ENCODE measurements around the gene CNOT1.
A peak's percentile ranks its signal among the peaks of the same experiment; 100 is the strongest.

The CNOT1 gene

DNA sequence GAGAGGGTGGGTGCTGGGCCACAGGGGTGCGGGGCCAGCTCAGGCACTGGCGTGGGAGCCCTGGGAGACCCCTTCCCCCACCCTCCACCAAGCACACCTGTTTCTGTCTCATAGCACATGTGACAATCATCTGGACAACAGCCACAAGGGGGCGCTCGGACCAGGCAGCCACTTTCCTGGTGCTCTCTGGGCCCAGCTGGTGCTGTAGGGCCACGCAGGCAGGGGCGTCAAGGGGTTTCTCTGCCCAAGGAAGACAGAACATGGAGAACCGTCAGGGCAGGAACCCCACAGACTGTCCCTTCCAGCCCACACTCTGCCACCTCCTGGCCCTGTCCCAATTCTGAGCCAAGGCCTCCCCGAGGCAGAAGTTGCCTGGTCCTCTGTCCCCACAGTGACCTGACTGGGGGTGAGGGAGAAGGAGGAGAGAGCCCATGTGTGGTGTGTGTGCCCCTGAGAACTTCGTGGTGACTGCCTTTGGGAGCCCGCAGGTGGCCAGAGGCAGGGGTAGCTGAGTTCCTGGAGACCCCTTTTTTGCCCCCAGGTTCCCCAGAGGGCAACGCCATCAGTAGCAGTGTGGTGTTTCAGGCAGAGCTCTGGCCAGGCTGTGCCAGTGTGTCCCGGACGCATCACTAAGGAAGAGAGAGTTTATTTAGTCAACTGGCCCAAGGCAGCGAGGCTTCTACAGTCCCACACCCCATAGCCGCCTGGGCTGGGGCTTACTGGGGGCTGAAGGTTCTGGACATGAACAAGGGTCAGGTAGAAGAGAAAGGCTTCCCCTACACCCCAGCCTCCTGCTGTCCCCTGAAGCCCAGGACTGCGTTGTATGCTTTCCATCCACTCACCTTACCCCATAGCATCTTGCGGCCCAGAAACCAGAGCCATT is 117.5 kb downstream of the CNOT1 start:
- Histone ChIP-seq H4K20me1 (ENCODE audit: insufficient read depth, low read length) (peaks cover 12% of the 10 kb centered on the region), H2AFZ (ENCODE audit: low read depth, low read length) (no peak overlapping the region), H3K36me3 (replicated peaks; ENCODE audit: low read depth, low read length) (peaks cover 11% of the 10 kb centered on the region), H3K4me3 (ENCODE audit: low read length) (no peak overlapping the region), H3K79me2 (ENCODE audit: low read length) (peaks cover 26% of the 10 kb centered on the region), H3K27ac (ENCODE audit: low read length) (no peak overlapping the region), H3K4me2 (ENCODE audit: low read length) (no peak overlapping the region), H3K4me1 (ENCODE audit: low read length) (peaks cover 12% of the 10 kb centered on the region), H3K27me3 (ENCODE audit: low read depth, low read length) (no peaks in the 10 kb centered on the region), H3K9me3 (ENCODE audit: insufficient read depth, low read length) (no peaks in the 10 kb centered on the region), H3K9ac (ENCODE audit: low read length) (no peak overlapping the region)
- TF ChIP-seq, protein P1, sequence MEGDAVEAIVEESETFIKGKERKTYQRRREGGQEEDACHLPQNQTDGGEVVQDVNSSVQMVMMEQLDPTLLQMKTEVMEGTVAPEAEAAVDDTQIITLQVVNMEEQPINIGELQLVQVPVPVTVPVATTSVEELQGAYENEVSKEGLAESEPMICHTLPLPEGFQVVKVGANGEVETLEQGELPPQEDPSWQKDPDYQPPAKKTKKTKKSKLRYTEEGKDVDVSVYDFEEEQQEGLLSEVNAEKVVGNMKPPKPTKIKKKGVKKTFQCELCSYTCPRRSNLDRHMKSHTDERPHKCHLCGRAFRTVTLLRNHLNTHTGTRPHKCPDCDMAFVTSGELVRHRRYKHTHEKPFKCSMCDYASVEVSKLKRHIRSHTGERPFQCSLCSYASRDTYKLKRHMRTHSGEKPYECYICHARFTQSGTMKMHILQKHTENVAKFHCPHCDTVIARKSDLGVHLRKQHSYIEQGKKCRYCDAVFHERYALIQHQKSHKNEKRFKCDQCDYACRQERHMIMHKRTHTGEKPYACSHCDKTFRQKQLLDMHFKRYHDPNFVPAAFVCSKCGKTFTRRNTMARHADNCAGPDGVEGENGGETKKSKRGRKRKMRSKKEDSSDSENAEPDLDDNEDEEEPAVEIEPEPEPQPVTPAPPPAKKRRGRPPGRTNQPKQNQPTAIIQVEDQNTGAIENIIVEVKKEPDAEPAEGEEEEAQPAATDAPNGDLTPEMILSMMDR (IDR thresholded peaks at IDR 0.05; ENCODE audit: low read depth, low read length), result peak; percentile 84
- no peak for TF ChIP-seq EZH2phosphoT487 (IDR thresholded peaks at IDR 0.05; ENCODE audit: low read depth)

- H2AFZ ChIP-seq (ENCODE audit: low read depth, low read length), result no peak overlapping the region
- H3K4me2 ChIP-seq (ENCODE audit: low read length), result no peak overlapping the region
- no peak overlapping the region for H3K27ac ChIP-seq (ENCODE audit: low read length)
- no peaks in the 10 kb centered on the region for H3K36me3 ChIP-seq (replicated peaks; ENCODE audit: low read depth, low read length)
- no peak overlapping the region for H3K9ac ChIP-seq (ENCODE audit: low read length)
- no peaks in the 10 kb centered on the region for H3K4me1 ChIP-seq (ENCODE audit: low read length)
- no peaks in the 10 kb centered on the region for H3K9me3 ChIP-seq (ENCODE audit: insufficient read depth, low read length)
- H3K27me3 ChIP-seq (ENCODE audit: low read depth, low read length), result no peaks in the 10 kb centered on the region
- peaks cover 15% of the 10 kb centered on the region for H3K79me2 ChIP-seq (ENCODE audit: low read length)
- no peak for TF ChIP-seq EZH2phosphoT487 (IDR thresholded peaks at IDR 0.05; ENCODE audit: low read depth)
- TF ChIP-seq, protein P1 (IDR thresholded peaks at IDR 0.05; ENCODE audit: low read depth, low read length), result no peak
- H3K4me3 ChIP-seq (ENCODE audit: low read length), result no peak overlapping the region
- H4K20me1 ChIP-seq (ENCODE audit: insufficient read depth, low read length), result no peaks in the 10 kb centered on the region
These were observed 118.6 kb downstream of the CNOT1 start for GRCh38 chr16:58510776-58511628.

- TF ChIP-seq, protein P1 (IDR thresholded peaks at IDR 0.05; ENCODE audit: low read depth, low read length), result no peak
- no peak for TF ChIP-seq EZH2phosphoT487 (IDR thresholded peaks at IDR 0.05; ENCODE audit: low read depth)
- Histone ChIP-seq H3K4me3 (ENCODE audit: low read length) (no peak overlapping the region), H3K79me2 (ENCODE audit: low read length) (peaks cover 11% of the 10 kb centered on the region), H3K4me2 (ENCODE audit: low read length) (no peak overlapping the region), H3K27ac (ENCODE audit: low read length) (no peak overlapping the region), H2AFZ (ENCODE audit: low read depth, low read length) (no peak overlapping the region), H3K27me3 (ENCODE audit: low read depth, low read length) (no peaks in the 10 kb centered on the region), H3K9me3 (ENCODE audit: insufficient read depth, low read length) (no peaks in the 10 kb centered on the region), H3K36me3 (replicated peaks; ENCODE audit: low read depth, low read length) (no peaks in the 10 kb centered on the region), H4K20me1 (ENCODE audit: insufficient read depth, low read length) (no peaks in the 10 kb centered on the region), H3K4me1 (ENCODE audit: low read length) (no peaks in the 10 kb centered on the region), H3K9ac (ENCODE audit: low read length) (no peak overlapping the region)
These were observed 119.4 kb downstream of the CNOT1 start for GRCh38 chr16:58510097-58510775.
